Stimulated activated CD4-positive, alpha-beta T cell treated with anti-CD3 and anti-CD28 coated beads, Interleukin-2, amount 100 ng/mL, for 24 hours (primary cell): ENCODE data around the gene LTB4R.
"Not testable (repeated sequence)": the region's sequence is repeated elsewhere in the genome, so short reads cannot be mapped to it uniquely, and the experiment has no call there.

ENCODE experiments used
- DNase-seq, 2 donors: peaks; one replicate each; pipeline ENCODE4 v3.0.0-alpha.2; 2020

The LTB4R gene

DNA sequence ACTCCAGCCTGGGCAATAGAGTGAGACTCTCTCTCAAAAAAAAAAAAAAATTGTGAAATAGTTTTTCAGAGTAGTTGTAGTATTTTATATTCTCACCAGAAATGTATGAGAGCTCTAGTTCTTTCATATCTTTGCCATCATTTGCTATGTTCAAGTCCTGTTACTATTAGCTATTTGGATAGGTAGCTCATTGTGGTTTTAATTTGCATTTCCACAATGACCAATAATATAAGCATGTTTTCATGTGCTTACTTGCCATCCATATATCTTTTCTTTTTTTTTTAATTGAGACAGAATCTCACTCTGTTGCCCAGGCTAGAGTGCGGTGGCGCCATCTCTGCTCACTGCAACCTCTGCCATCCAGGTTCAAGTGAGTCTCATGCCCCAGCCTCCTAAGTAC, 36.9 kb downstream of the LTB4R start:
- DNase-seq, result no peak

DNA sequence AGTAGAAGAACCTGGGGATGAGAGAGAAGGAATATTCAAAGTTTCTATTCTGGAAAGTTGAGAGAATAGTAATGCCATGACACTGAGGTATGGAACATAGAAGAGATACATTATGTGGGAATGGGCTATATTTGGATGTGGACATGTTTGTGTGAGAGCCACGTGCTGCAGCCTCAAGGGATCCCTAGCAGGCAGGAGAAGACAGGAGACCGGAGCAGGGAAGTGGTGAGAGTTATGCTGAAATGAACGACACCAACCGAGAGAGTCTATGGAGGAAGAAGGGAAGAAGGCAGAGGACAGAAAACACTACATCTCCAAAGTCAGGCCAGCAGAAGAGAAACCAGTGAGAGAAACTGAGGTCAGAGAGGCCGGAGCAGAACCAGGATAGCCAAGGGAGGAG, 38.4 kb downstream of the LTB4R start:
- DNase-seq, result no peak

DNA sequence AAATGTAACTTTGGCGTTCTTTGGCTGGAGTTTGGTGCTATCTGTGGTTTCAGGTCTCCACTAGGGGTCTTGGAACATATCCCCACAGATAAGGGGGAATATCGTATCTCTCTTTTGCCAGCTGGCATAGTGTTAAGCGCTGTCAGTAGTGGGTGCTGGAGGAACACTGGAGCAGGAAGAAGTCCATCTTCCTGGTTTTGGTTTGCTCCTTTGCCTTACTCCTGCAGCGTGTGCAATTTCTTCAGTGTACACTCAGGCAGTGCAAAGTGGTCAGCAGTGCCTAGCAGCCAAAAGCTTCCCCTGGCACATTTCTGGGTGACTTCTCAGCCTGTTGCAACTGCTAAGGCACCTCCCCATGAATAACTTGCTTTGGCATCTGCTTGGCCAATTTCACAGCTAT, 40.2 kb downstream of the LTB4R start:
- no peak for DNase-seq

GRCh38 chr14:24353559-24354481, 42.5 kb downstream of the LTB4R start:
- no peak for DNase-seq

- DNase-seq, result not testable (repeated sequence)
Observed at GRCh38 chr14:24354482-24354825, 43.2 kb downstream of the LTB4R start.

DNA sequence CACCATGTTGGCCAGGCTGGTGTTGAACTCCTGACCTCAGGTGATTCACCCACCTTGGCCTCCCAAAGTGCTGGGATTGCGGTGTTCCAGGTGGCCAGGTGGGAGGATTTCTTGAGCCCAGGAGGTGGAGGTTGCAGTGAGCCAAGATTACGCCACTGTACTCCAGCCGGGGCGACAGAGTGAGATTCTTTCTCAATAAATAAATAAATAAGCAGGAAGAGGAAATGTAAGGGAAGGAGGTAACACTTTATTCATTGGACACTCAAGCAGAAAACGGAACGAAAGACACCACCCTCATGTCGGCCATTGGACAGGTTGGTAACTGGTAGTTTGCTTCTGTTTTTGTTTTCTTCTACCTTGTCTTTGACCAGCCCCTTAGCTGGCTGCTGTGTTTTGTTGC, 43.7 kb downstream of the LTB4R start:
- DNase-seq, result no peak

DNA sequence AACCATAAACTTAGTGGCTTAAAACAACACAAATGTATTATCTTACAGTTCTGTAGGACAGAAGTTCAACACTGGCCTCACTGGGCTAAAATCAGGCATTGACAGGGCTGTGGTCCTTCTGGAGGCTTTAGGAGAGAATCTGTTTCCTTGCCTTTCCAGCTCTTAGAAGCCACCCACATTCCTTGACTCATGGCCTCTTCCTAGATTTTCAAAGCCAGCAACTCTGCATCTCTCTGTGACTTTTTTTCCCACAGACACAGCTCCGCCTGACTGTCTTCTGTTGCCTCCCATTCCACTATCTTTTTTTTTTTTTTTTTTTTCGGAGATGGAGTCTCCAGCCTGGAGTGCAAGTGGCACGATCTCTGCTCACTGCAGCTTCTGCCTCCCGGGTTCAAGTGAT, 44.9 kb downstream of the LTB4R start:
- DNase-seq, result no peak

- no peak for DNase-seq
Observed at GRCh38 chr14:24360281-24360680, 49.0 kb downstream of the LTB4R start.

DNA sequence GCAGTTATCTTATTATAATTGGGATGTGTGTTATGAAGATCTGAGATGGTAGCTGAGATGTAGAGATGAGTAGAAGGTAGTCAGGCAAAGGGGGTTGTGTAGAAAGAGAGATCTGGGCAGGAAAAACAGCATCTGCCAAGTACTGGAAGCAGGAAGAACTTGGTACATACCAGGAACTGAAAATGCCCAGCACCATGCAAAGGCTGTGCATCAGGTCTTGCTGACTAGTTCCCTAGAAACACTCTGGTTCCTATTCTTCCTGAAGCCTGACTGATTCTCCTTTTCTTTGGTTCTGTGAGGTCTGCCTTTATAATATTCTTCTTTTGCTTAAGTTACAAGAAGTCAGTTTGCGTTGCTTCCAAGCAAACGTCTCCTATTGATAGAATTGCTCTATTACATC, 50.0 kb downstream of the LTB4R start:
- DNase-seq, result no peak

GRCh38 chr14:24362241-24362960, 51.1 kb downstream of the LTB4R start:
- DNase-seq, result no peak

DNA sequence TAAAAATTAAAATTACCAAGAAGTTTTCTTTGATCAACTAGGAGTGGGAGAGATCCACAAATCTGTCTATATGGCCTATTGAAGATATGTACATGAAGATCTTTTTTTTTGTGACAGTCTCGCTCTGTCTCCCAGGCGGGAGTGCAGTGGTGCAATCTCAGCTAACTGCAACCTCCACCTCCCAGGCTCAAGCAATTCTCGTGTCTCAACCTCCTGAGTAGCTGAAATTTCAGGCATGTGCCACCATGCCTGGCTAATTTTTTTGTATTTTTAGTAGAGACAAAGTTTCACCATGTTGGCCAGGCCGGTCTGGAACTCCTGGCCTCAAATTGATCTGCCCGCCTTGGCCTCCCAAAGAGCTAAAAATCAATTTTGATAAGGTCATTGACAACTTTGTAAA, 52.1 kb downstream of the LTB4R start:
- no peak for DNase-seq

DNA sequence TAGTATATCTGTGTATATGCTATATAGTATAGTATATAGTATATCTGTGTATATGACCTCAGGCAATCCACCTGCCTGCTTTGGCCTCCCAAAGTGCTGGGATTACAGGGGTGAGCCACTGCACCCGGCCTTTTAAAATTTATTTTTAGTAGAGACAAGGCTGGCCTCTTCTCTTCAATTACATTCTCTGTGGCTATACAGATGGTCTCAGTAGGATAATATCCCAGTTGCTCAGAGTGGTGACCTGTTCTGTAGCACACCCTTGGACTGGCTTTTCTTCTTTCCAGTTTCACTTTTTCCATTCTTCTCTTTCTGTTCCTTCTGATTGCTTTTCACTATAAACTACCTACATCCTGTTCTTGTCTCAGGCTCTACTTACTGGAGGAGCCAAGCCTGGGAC, 53.5 kb downstream of the LTB4R start:
- DNase-seq, result no peak

GRCh38 chr14:24365600-24366412, 54.5 kb downstream of the LTB4R start:
- peak; percentile 56 to 76 for DNase-seq

GRCh38 chr14:24366413-24366720, 55.1 kb downstream of the LTB4R start:
- DNase-seq, result no peak

- peak; percentile 29 to 45 for DNase-seq
Observed at GRCh38 chr14:24366721-24367513, 55.6 kb downstream of the LTB4R start.
